HepG2 (cell line): Measurements from ENCODE around the gene GGNBP2. TPM values are rescaled to one million over a fixed set of nuclear protein-coding genes. Genes with fewer than 3 reads are reported as not detected.

Source experiments
- CEBPB ChIP-seq: IDR thresholded peaks from 2 replicates; pipeline ENCODE4 v1.6.1; 2011; ENCODE audit warnings: low read depth, low read length, improper control_type of control experiment, borderline replicate concordance
- ISX ChIP-seq: sonication (generic); formaldehyde crosslinking; conservative IDR thresholded peaks from 2 replicates; pipeline ENCODE4 v1.5.0; 2020; ENCODE audit warnings: missing genetic modification reagents
- JUNB ChIP-seq: sonication (generic); formaldehyde crosslinking; IDR thresholded peaks from 2 replicates; pipeline ENCODE4 v1.8.0; 2022; ENCODE audit warnings: missing genetic modification reagents, mild to moderate bottlenecking, borderline replicate concordance
- REPIN1 ChIP-seq: sonication (generic); formaldehyde crosslinking; IDR thresholded peaks from 2 replicates; pipeline ENCODE4 v1.8.0; 2022; ENCODE audit warnings: missing genetic modification reagents, low read depth, mild to moderate bottlenecking, borderline replicate concordance
- TGIF2 ChIP-seq: IDR thresholded peaks from 2 replicates; pipeline ENCODE4 v1.6.1; 2016; ENCODE audit warnings: control low read depth, missing compliant biosample characterization
- ZNF205 ChIP-seq: IDR thresholded peaks from 2 replicates; pipeline ENCODE4 v1.6.1; 2018; ENCODE audit warnings: missing biosample characterization, missing genetic modification reagents
- ZNF251 ChIP-seq: sonication (generic); formaldehyde crosslinking; IDR thresholded peaks from 2 replicates; pipeline ENCODE4 v1.9.0; 2021; ENCODE audit warnings: mild to moderate bottlenecking, missing genetic modification reagents
- ZNF431 ChIP-seq: sonication (generic); formaldehyde crosslinking; IDR thresholded peaks from 2 replicates; pipeline ENCODE4 v1.9.0; 2022; ENCODE audit warnings: missing genetic modification reagents, low read depth, mild to moderate bottlenecking, borderline replicate concordance
- ZNF441 ChIP-seq: sonication (generic); formaldehyde crosslinking; IDR thresholded peaks from 2 replicates; pipeline ENCODE4 v1.7.0; 2021; ENCODE audit warnings: missing genetic modification reagents, borderline replicate concordance
- ZNF496 ChIP-seq: sonication (generic); formaldehyde crosslinking; IDR thresholded peaks from 2 replicates; pipeline ENCODE4 v1.8.1; 2023; ENCODE audit warnings: mild to moderate bottlenecking, moderate library complexity, missing genetic modification reagents; ENCODE audit not compliant: insufficient replicate concordance
- ZNF556 ChIP-seq: sonication (generic); formaldehyde crosslinking; IDR thresholded peaks from 2 replicates; pipeline ENCODE4 v1.4.0; 2020; ENCODE audit warnings: mild to moderate bottlenecking, missing genetic modification reagents, borderline replicate concordance
- ZNF766 ChIP-seq: sonication (generic); formaldehyde crosslinking; IDR thresholded peaks from 2 replicates; pipeline ENCODE4 v1.5.0; 2020; ENCODE audit warnings: missing genetic modification reagents, borderline replicate concordance
- ZNF775 ChIP-seq: sonication (generic); formaldehyde crosslinking; IDR thresholded peaks from 2 replicates; pipeline ENCODE4 v1.4.0; 2020; ENCODE audit warnings: missing genetic modification reagents, mild to moderate bottlenecking, moderate library complexity, borderline replicate concordance
- polyA plus RNA-seq, 8 experiments: library from polyadenylated mRNA; depleted of rRNA in 3 of 8; stranded (reverse) in 7 of 8; unstranded in 1 of 8; fragments of >200 nt; fragmentation: Illumina TruSeq in 4 of 8; extraction: Trizol in 4 of 8; gene quantifications; 2 replicates each; pipeline versions ENCODE4 v1.2.1 to v1.2.3, GENCODE V29; 2011 to 2016; ENCODE audit warnings: low read depth in 4 of 8, missing spikeins in 1 of 8, mixed read lengths in 1 of 8; ENCODE audit not compliant: insufficient read depth in 1 of 8
- total RNA-seq, 5 experiments: library from RNA; depleted of rRNA; stranded (reverse); fragments of >200 nt; fragmentation: Illumina TruSeq; extraction: Trizol; gene quantifications; 2 replicates each; pipeline ENCODE4 v1.2.3, GENCODE V29; 2016; ENCODE audit warnings: low read depth in 1 of 5
- TF ChIP-seq, protein P1 (sequence below), 2 experiments: sonication (generic) in 1 of 2; formaldehyde crosslinking in 1 of 2; IDR thresholded peaks; 2 replicates each; pipeline versions ENCODE4 v1.4.0 to v1.6.1; 2016 to 2020; ENCODE audit warnings: borderline replicate concordance in 1 of 2, low read depth in 1 of 2, mild to moderate bottlenecking in 1 of 2, missing genetic modification reagents in 1 of 2
- TF ChIP-seq, protein P2 (sequence below): sonication (generic); formaldehyde crosslinking; IDR thresholded peaks from 2 replicates; pipeline ENCODE4 v1.5.0; 2020; ENCODE audit warnings: mild to moderate bottlenecking, missing genetic modification reagents, borderline replicate concordance
- TF ChIP-seq, protein P3 (sequence below): sonication (generic); formaldehyde crosslinking; IDR thresholded peaks from 2 replicates; pipeline ENCODE4 v1.4.0; 2020; ENCODE audit warnings: low read depth, mild to moderate bottlenecking, missing genetic modification reagents
- TF ChIP-seq, protein P4 (sequence below): sonication (generic); formaldehyde crosslinking; IDR thresholded peaks from 2 replicates; pipeline ENCODE4 v1.5.0; 2020; ENCODE audit warnings: mild to moderate bottlenecking, low read depth, missing genetic modification reagents, borderline replicate concordance

Gene GGNBP2
- total and polyA plus RNA-seq, 2 of the 13 experiments (the other 11 are each of a cell fraction or from before 2014, with no cell fraction given), result 53.3 to 84.2 TPM

DNA sequence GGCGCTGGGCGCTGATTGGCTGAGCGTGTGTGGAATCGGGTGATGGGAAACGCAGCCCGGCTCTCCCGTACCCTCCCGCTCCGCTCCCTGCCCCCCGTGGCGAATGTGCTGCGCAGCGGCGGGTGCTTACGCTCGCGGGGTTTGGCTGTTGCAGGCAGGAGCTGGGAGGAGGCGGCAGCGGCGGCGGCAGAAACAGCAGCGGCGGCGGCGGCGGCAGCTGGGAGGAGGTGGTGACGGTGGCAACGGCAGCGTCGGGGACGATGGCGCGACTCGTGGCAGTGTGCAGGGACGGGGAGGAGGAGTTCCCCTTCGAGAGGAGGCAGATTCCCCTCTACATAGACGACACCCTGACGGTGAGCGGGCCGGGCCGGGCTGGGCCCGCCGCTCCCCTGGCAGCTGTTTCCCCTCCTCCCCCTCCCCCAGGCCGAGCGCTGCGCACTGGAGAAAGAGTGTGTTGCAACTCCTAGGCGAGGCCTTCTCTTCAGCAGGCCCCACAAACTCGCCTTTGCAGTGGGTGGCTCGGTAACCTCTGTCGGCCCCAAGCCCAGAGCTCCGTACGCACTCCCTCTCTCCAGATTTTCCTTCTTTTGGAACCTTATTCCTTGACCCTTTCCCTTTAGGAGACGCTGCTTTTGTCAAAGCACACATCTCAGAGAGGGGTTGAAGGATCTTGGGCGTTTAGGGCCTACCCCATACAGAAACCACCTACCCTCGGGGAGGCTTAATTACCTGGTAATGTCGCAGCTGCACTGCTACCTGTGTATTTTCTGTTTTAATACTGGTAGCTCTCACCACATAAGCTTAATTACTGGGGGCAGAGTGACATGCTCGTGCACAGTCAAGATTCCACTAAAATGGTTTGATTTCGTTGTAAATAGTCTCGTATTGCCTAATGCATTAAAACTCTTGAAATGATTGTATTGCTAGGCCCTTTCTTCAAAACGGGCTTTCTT, 1.0 kb downstream of the GGNBP2 start (continued):
- TF ChIP-seq, protein P1, sequence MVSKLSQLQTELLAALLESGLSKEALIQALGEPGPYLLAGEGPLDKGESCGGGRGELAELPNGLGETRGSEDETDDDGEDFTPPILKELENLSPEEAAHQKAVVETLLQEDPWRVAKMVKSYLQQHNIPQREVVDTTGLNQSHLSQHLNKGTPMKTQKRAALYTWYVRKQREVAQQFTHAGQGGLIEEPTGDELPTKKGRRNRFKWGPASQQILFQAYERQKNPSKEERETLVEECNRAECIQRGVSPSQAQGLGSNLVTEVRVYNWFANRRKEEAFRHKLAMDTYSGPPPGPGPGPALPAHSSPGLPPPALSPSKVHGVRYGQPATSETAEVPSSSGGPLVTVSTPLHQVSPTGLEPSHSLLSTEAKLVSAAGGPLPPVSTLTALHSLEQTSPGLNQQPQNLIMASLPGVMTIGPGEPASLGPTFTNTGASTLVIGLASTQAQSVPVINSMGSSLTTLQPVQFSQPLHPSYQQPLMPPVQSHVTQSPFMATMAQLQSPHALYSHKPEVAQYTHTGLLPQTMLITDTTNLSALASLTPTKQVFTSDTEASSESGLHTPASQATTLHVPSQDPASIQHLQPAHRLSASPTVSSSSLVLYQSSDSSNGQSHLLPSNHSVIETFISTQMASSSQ (IDR thresholded peaks at IDR 0.05; ENCODE audit: low read depth), result no peak
- TF ChIP-seq, protein P1 (CRISPR knock-in tag; IDR thresholded peaks at IDR 0.05; ENCODE audit: borderline replicate concordance), result 0 out of 2 replicates have a peak, but pooled peaks have one; percentile 30
- no peak; the same call in 1 of the 2 replicates for TF ChIP-seq TGIF2 (CRISPR knock-in tag)
- no peak for TF ChIP-seq ZNF251 (CRISPR knock-in tag)
- TF ChIP-seq ZNF766 (CRISPR knock-in tag), result no peak
- TF ChIP-seq, protein P2, sequence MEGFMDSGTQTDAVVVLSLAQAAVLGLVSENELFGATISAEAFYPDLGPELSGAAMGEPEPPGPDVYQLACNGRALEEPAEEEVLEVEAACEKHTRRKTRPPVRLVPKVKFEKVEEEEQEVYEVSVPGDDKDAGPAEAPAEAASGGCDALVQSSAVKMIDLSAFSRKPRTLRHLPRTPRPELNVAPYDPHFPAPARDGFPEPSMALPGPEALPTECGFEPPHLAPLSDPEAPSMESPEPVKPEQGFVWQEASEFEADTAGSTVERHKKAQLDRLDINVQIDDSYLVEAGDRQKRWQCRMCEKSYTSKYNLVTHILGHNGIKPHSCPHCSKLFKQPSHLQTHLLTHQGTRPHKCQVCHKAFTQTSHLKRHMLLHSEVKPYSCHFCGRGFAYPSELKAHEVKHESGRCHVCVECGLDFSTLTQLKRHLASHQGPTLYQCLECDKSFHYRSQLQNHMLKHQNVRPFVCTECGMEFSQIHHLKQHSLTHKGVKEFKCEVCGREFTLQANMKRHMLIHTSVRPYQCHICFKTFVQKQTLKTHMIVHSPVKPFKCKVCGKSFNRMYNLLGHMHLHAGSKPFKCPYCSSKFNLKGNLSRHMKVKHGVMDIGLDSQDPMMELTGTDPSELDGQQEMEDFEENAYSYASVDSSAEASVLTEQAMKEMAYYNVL (CRISPR knock-in tag), result no peak
- peak; percentile 87 for TF ChIP-seq CEBPB
- no peak; the same call in 1 of the 2 replicates for TF ChIP-seq REPIN1 (CRISPR knock-in tag)
- TF ChIP-seq ZNF431, result peak; percentile 50; the same call in 1 of the 2 replicates
- TF ChIP-seq, protein P3, sequence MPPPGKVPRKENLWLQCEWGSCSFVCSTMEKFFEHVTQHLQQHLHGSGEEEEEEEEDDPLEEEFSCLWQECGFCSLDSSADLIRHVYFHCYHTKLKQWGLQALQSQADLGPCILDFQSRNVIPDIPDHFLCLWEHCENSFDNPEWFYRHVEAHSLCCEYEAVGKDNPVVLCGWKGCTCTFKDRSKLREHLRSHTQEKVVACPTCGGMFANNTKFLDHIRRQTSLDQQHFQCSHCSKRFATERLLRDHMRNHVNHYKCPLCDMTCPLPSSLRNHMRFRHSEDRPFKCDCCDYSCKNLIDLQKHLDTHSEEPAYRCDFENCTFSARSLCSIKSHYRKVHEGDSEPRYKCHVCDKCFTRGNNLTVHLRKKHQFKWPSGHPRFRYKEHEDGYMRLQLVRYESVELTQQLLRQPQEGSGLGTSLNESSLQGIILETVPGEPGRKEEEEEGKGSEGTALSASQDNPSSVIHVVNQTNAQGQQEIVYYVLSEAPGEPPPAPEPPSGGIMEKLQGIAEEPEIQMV (CRISPR knock-in tag), result peak; percentile 31; the same call in 1 of the 2 replicates
- TF ChIP-seq ZNF556 (CRISPR knock-in tag), result 0 out of 2 replicates have a peak, but pooled peaks have one; percentile 2
- TF ChIP-seq JUNB (CRISPR knock-in tag), result no peak
- no peak for TF ChIP-seq ZNF496 (CRISPR knock-in tag)
- TF ChIP-seq, protein P4, sequence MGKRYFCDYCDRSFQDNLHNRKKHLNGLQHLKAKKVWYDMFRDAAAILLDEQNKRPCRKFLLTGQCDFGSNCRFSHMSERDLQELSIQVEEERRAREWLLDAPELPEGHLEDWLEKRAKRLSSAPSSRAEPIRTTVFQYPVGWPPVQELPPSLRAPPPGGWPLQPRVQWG (CRISPR knock-in tag), result no peak
- TF ChIP-seq ZNF775 (CRISPR knock-in tag), result peak; percentile 72; the same call in 1 of the 2 replicates
- TF ChIP-seq ISX, result no peak
- no peak; the same call in none of the 2 replicates for TF ChIP-seq ZNF441 (CRISPR knock-in tag)
- peak; percentile 75 for TF ChIP-seq ZNF205
